HEK293 (cell line): ENCODE results near the gene MRGPRD.

Experiments used
- CTCF ChIA-PET: fragments of 350-600 bp; formaldehyde crosslinking; extraction: SDS; loops from one replicate; lab custom pipeline; 2021; ENCODE audit warnings: antibody characterized with exemption; lab: Yijun Ruan, JAX
- POLR2A ChIA-PET: fragments of 300-600 bp; formaldehyde crosslinking; extraction: SDS; loops from one replicate; lab custom pipeline; 2020; ENCODE audit warnings: antibody characterized with exemption, inconsistent platforms; lab: Yijun Ruan, JAX
- H3K27ac ChIP-seq: fragments of 200-500 bp; sonication (Bioruptor generic); 2 replicates; pipeline ENCODE4 v1.5.1; 2014; ENCODE audit warnings: low read depth, low read length, control low read depth, inconsistent platforms; ENCODE audit errors: extremely low read depth
- H3K36me3 ChIP-seq, 2 experiments: fragments of 200-500 bp in 1 of 2; sonication (Bioruptor generic) in 1 of 2; 1 replicate in 1 of 2; 2 replicates in 1 of 2; pipeline ENCODE4 v1.5.1; 2014 to 2017; ENCODE audit warnings: inconsistent platforms in 2 of 2, low read length in 2 of 2; ENCODE audit not compliant: control insufficient read depth in 2 of 2, insufficient read depth in 1 of 2
- H3K4me1 ChIP-seq: fragments of 200-500 bp; sonication (Bioruptor generic); 2 replicates; pipeline ENCODE4 v1.5.1; 2014; ENCODE audit warnings: mild to moderate bottlenecking, low read length, inconsistent platforms; ENCODE audit not compliant: control insufficient read depth, insufficient read depth
- H3K4me3 ChIP-seq: 2 replicates; pipeline ENCODE4 v1.5.1; 2011; ENCODE audit warnings: low read depth, mild to moderate bottlenecking, control low read depth, low read length, moderate library complexity
- H3K9me3 ChIP-seq: fragments of 200-500 bp; sonication (Bioruptor generic); 2 replicates; pipeline ENCODE4 v1.5.1; 2014; ENCODE audit warnings: low read depth, low read length, inconsistent platforms; ENCODE audit not compliant: control insufficient read depth, insufficient read depth
- KLF7 ChIP-seq: fragments of 450-650 bp; formaldehyde crosslinking; IDR thresholded peaks from 2 replicates; pipeline ENCODE4 v1.5.1; 2016; ENCODE audit warnings: missing biosample characterization, missing genetic modification characterization, borderline replicate concordance
- RBAK ChIP-seq: fragments of 450-650 bp; formaldehyde crosslinking; IDR thresholded peaks from 2 replicates; pipeline ENCODE4 v1.5.1; 2016; ENCODE audit warnings: missing biosample characterization, missing genetic modification characterization
- SALL2 ChIP-seq: fragments of 450-650 bp; formaldehyde crosslinking; IDR thresholded peaks from 2 replicates; pipeline ENCODE4 v1.5.0; 2017; ENCODE audit warnings: missing biosample characterization, mild to moderate bottlenecking, missing genetic modification characterization, borderline replicate concordance
- TRIM28 ChIP-seq: IDR thresholded peaks from 2 replicates; pipeline ENCODE4 v1.6.1; 2011; ENCODE audit warnings: low read length, control low read depth, borderline replicate concordance
- ZBTB21 ChIP-seq: fragments of 450-650 bp; formaldehyde crosslinking; IDR thresholded peaks from 2 replicates; pipeline ENCODE4 v1.5.1; 2017; ENCODE audit warnings: missing biosample characterization, missing genetic modification characterization
- ZBTB7A ChIP-seq: fragments of 450-650 bp; formaldehyde crosslinking; IDR thresholded peaks from 2 replicates; pipeline ENCODE4 v1.5.1; 2016; ENCODE audit warnings: low read depth, missing biosample characterization, missing genetic modification characterization
- ZFHX2 ChIP-seq: fragments of 450-650 bp; formaldehyde crosslinking; conservative IDR thresholded peaks from 2 replicates; pipeline ENCODE4 v1.5.1; 2016; ENCODE audit warnings: missing biosample characterization, missing genetic modification characterization
- ZNF133 ChIP-seq: fragments of 450-650 bp; formaldehyde crosslinking; IDR thresholded peaks from 2 replicates; pipeline ENCODE4 v1.5.1; 2016; ENCODE audit warnings: missing biosample characterization, missing genetic modification characterization
- ZNF16 ChIP-seq: fragments of 450-650 bp; formaldehyde crosslinking; IDR thresholded peaks from 2 replicates; pipeline ENCODE4 v1.5.1; 2016; ENCODE audit warnings: low read depth, missing biosample characterization, missing genetic modification characterization
- ZNF211 ChIP-seq: fragments of 450-650 bp; formaldehyde crosslinking; IDR thresholded peaks from 2 replicates; pipeline ENCODE4 v1.5.1; 2016; ENCODE audit warnings: low read depth, missing biosample characterization, missing genetic modification characterization
- ZNF214 ChIP-seq: fragments of 450-650 bp; formaldehyde crosslinking; IDR thresholded peaks from 2 replicates; pipeline ENCODE4 v1.5.1; 2017; ENCODE audit warnings: missing biosample characterization, mild to moderate bottlenecking, missing genetic modification characterization, borderline replicate concordance
- ZNF292 ChIP-seq: fragments of 450-650 bp; formaldehyde crosslinking; IDR thresholded peaks from 2 replicates; pipeline ENCODE4 v1.5.1; 2016; ENCODE audit warnings: low read depth, missing biosample characterization, missing genetic modification characterization, borderline replicate concordance
- ZNF341 ChIP-seq: fragments of 450-650 bp; formaldehyde crosslinking; IDR thresholded peaks from 2 replicates; pipeline ENCODE4; 2016; ENCODE audit warnings: low read depth, missing biosample characterization, missing genetic modification characterization
- ZNF501 ChIP-seq: fragments of 450-650 bp; formaldehyde crosslinking; IDR thresholded peaks from 2 replicates; pipeline ENCODE4 v1.5.1; 2016; ENCODE audit warnings: missing biosample characterization, missing genetic modification characterization
- ZNF529 ChIP-seq: fragments of 450-650 bp; formaldehyde crosslinking; IDR thresholded peaks from 2 replicates; pipeline ENCODE4 v1.5.1; 2017; ENCODE audit warnings: missing genetic modification characterization, missing biosample characterization; ENCODE audit not compliant: insufficient replicate concordance
- ZNF530 ChIP-seq: fragments of 450-650 bp; formaldehyde crosslinking; IDR thresholded peaks from 2 replicates; pipeline ENCODE4 v1.5.1; 2016; ENCODE audit warnings: low read depth, missing biosample characterization, missing genetic modification characterization
- ZNF549 ChIP-seq: fragments of 450-650 bp; IDR thresholded peaks from 2 replicates; pipeline ENCODE4 v1.5.1; 2018; ENCODE audit warnings: missing biosample characterization, missing genetic modification characterization, mild to moderate bottlenecking, inconsistent platforms, moderate library complexity
- ZNF558 ChIP-seq: fragments of 450-650 bp; formaldehyde crosslinking; IDR thresholded peaks from 2 replicates; pipeline ENCODE4 v1.5.1; 2016; ENCODE audit warnings: missing biosample characterization, missing genetic modification characterization
- ZNF600 ChIP-seq: fragments of 450-650 bp; formaldehyde crosslinking; IDR thresholded peaks from 2 replicates; pipeline ENCODE4 v1.5.1; 2016; ENCODE audit warnings: missing biosample characterization, missing genetic modification characterization
- ZNF677 ChIP-seq: fragments of 450-650 bp; IDR thresholded peaks from 2 replicates; pipeline ENCODE4 v1.5.0; 2018; ENCODE audit warnings: missing biosample characterization, mild to moderate bottlenecking, missing genetic modification characterization, moderate library complexity
- ZNF768 ChIP-seq: fragments of 450-650 bp; formaldehyde crosslinking; IDR thresholded peaks from 2 replicates; pipeline ENCODE4 v1.5.1; 2018; ENCODE audit warnings: missing biosample characterization, mild to moderate bottlenecking, missing genetic modification characterization
- ZNF791 ChIP-seq: fragments of 450-650 bp; formaldehyde crosslinking; IDR thresholded peaks from 2 replicates; pipeline ENCODE4 v1.5.1; 2016; ENCODE audit warnings: missing biosample characterization, missing genetic modification characterization
- TF ChIP-seq, protein P1 (sequence below): fragments of 450-650 bp; formaldehyde crosslinking; IDR thresholded peaks from 2 replicates; pipeline ENCODE4 v1.5.1; 2017; ENCODE audit warnings: missing biosample characterization, mild to moderate bottlenecking, missing genetic modification characterization, moderate library complexity
- TF ChIP-seq, protein P2 (sequence below): sonication (generic); formaldehyde crosslinking; IDR thresholded peaks from 2 replicates; pipeline ENCODE4 v1.8.1; 2022; ENCODE audit warnings: mild to moderate bottlenecking, moderate library complexity, missing genetic modification reagents
- TF ChIP-seq, protein P3 (sequence below): fragments of 450-650 bp; formaldehyde crosslinking; IDR thresholded peaks from 2 replicates; pipeline ENCODE4 v1.5.1; 2017; ENCODE audit warnings: missing biosample characterization, missing genetic modification characterization
- TF ChIP-seq, protein P4 (sequence below): fragments of 450-650 bp; formaldehyde crosslinking; IDR thresholded peaks from 2 replicates; pipeline ENCODE4 v1.5.1; 2016; ENCODE audit warnings: missing biosample characterization, missing genetic modification characterization, low read depth
- TF ChIP-seq, protein P5 (sequence below): fragments of 450-650 bp; formaldehyde crosslinking; IDR thresholded peaks from 2 replicates; pipeline ENCODE4 v1.5.1; 2016; ENCODE audit warnings: missing biosample characterization, missing genetic modification characterization, borderline replicate concordance

Gene MRGPRD

DNA sequence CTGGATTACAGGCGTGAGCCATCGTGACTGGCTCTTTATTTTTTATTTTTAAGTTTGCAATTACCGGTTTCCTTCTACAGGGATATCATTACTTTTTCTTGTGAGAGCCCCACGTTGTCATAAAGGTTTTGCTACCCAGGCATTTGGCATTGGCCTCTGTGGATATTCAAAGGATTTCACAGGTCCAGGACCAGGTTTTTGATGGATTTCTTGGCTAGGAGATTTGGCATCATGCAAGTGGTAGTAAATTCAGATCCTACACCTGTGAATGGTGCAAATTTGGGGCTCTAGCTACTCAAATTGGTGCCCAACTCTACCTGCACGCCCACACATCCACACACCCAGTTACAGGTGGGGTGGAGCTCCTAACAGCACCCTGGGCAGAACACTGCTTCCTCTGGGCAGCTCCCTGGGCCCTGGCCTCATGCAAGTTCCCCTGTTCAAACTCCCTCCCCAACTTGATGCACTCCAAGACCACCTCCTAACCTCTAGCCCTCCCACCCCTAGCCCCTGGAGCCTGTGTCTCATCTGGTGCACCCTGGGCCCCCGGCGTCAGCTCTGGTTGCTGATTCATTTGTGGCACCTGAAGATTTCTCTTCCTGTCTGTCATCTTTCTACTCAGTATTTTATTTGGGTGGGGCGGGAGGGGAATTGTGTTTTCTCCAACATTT is 9.3 kb upstream of the MRGPRD start:
- no peak overlapping the region for H3K4me3 ChIP-seq
- no peak overlapping the region for H3K27ac ChIP-seq
- CTCF ChIA-PET = interaction anchor here (0.7 kb wide), 1 partner anchor 427 kb away, joined by 6 read pairs; no protein-coding TSS in a partner anchor
- no peaks in the 10 kb centered on the region for H3K4me1 ChIP-seq
- TF ChIP-seq ZNF549 (tag by site-specific recombination) = no peak
- no peak for TF ChIP-seq KLF7 (tag by site-specific recombination)
- TF ChIP-seq SALL2 (tag by site-specific recombination) = no peak
- TF ChIP-seq ZNF530 (tag by site-specific recombination) = no peak
- TF ChIP-seq ZNF341 (tag by site-specific recombination) = no peak
- no peak for TF ChIP-seq ZNF768 (tag by site-specific recombination)
- TF ChIP-seq ZNF529 (tag by site-specific recombination) = no peak
- TF ChIP-seq, protein P1, sequence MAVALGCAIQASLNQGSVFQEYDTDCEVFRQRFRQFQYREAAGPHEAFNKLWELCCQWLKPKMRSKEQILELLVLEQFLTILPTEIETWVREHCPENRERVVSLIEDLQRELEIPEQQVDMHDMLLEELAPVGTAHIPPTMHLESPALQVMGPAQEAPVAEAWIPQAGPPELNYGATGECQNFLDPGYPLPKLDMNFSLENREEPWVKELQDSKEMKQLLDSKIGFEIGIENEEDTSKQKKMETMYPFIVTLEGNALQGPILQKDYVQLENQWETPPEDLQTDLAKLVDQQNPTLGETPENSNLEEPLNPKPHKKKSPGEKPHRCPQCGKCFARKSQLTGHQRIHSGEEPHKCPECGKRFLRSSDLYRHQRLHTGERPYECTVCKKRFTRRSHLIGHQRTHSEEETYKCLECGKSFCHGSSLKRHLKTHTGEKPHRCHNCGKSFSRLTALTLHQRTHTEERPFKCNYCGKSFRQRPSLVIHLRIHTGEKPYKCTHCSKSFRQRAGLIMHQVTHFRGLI (tag by site-specific recombination) = no peak
- no peaks in the 10 kb centered on the region for H3K9me3 ChIP-seq
- H3K36me3 ChIP-seq = no peaks in the 10 kb centered on the region
- POLR2A ChIA-PET = no interaction called here

DNA sequence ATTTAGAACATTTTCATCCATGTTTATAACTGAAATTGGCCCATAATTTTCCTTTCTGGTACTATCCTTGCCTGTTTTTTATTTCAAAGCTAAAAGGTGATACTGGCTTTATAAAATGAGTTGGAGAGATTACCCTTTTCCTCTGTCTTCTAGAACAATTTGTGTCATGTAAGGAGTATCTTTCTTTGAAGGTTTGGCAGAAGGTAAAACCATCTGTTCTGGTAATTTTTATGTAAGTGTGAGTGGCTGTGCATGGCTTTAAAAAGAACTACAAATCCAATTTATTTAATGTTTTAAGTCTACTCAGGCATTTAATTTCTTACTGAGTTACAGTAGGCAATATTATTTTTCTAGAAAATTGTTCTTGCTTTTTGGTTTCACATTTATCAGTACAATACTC is 7.7 kb upstream of the MRGPRD start:
- no peak overlapping the region for H3K27ac ChIP-seq
- TF ChIP-seq ZNF214 (no peak), ZNF677 (tag by site-specific recombination) (no peak), ZNF600 (tag by site-specific recombination) (no peak), ZNF501 (no peak), ZBTB7A (tag by site-specific recombination) (no peak), ZNF292 (tag by site-specific recombination) (no peak), ZFHX2 (no peak), ZNF558 (tag by site-specific recombination) (no peak), ZNF133 (tag by site-specific recombination) (no peak), ZNF211 (tag by site-specific recombination) (no peak), ZNF16 (no peak), ZNF791 (tag by site-specific recombination) (no peak), TRIM28 (no peak), ZBTB21 (tag by site-specific recombination) (no peak), RBAK (no peak)
- TF ChIP-seq, protein P2, sequence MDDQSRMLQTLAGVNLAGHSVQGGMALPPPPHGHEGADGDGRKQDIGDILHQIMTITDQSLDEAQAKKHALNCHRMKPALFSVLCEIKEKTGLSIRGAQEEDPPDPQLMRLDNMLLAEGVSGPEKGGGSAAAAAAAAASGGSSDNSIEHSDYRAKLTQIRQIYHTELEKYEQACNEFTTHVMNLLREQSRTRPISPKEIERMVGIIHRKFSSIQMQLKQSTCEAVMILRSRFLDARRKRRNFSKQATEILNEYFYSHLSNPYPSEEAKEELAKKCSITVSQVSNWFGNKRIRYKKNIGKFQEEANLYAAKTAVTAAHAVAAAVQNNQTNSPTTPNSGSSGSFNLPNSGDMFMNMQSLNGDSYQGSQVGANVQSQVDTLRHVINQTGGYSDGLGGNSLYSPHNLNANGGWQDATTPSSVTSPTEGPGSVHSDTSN (CRISPR knock-in tag) = no peak
- TF ChIP-seq, protein P3, sequence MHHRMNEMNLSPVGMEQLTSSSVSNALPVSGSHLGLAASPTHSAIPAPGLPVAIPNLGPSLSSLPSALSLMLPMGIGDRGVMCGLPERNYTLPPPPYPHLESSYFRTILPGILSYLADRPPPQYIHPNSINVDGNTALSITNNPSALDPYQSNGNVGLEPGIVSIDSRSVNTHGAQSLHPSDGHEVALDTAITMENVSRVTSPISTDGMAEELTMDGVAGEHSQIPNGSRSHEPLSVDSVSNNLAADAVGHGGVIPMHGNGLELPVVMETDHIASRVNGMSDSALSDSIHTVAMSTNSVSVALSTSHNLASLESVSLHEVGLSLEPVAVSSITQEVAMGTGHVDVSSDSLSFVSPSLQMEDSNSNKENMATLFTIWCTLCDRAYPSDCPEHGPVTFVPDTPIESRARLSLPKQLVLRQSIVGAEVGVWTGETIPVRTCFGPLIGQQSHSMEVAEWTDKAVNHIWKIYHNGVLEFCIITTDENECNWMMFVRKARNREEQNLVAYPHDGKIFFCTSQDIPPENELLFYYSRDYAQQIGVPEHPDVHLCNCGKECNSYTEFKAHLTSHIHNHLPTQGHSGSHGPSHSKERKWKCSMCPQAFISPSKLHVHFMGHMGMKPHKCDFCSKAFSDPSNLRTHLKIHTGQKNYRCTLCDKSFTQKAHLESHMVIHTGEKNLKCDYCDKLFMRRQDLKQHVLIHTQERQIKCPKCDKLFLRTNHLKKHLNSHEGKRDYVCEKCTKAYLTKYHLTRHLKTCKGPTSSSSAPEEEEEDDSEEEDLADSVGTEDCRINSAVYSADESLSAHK (tag by site-specific recombination) = no peak
- TF ChIP-seq, protein P4, sequence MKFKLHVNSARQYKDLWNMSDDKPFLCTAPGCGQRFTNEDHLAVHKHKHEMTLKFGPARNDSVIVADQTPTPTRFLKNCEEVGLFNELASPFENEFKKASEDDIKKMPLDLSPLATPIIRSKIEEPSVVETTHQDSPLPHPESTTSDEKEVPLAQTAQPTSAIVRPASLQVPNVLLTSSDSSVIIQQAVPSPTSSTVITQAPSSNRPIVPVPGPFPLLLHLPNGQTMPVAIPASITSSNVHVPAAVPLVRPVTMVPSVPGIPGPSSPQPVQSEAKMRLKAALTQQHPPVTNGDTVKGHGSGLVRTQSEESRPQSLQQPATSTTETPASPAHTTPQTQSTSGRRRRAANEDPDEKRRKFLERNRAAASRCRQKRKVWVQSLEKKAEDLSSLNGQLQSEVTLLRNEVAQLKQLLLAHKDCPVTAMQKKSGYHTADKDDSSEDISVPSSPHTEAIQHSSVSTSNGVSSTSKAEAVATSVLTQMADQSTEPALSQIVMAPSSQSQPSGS = no peak
- TF ChIP-seq, protein P5, sequence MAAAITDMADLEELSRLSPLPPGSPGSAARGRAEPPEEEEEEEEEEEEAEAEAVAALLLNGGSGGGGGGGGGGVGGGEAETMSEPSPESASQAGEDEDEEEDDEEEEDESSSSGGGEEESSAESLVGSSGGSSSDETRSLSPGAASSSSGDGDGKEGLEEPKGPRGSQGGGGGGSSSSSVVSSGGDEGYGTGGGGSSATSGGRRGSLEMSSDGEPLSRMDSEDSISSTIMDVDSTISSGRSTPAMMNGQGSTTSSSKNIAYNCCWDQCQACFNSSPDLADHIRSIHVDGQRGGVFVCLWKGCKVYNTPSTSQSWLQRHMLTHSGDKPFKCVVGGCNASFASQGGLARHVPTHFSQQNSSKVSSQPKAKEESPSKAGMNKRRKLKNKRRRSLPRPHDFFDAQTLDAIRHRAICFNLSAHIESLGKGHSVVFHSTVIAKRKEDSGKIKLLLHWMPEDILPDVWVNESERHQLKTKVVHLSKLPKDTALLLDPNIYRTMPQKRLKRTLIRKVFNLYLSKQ (tag by site-specific recombination) = no peak
- H3K4me1 ChIP-seq = no peaks in the 10 kb centered on the region
- no peaks in the 10 kb centered on the region for H3K36me3 ChIP-seq
- POLR2A ChIA-PET = no interaction called here
- no peaks in the 10 kb centered on the region for H3K9me3 ChIP-seq
- H3K4me3 ChIP-seq = no peak overlapping the region
- CTCF ChIA-PET = no interaction called here
